Smooth muscle cell (in vitro differentiated cells): ENCODE results near the gene TRPV3. TPM values are rescaled to one million over a fixed set of nuclear protein-coding genes. Genes with fewer than 3 reads are reported as not detected.
"Not testable (repeated sequence)": the region's sequence is repeated elsewhere in the genome, so short reads cannot be mapped to it uniquely, and the experiment has no call there.

Source experiments
- DNase-seq: peaks from one replicate; lab custom pipeline; 2025; ENCODE audit not compliant: unreplicated experiment; lab: John Stamatoyannopoulos, UW
- H2AFZ ChIP-seq: fragments of 200-600 bp; sonication (generic); 2 replicates; pipeline ENCODE4 v1.6.0; 2016; ENCODE audit warnings: antibody characterized with exemption, low read depth, mild to moderate bottlenecking
- H3F3A ChIP-seq: fragments of 200-600 bp; sonication (generic); 2 replicates; pipeline ENCODE4 v1.6.0; 2017; ENCODE audit warnings: antibody characterized with exemption, low read depth
- H3K27ac ChIP-seq: fragments of 200-600 bp; sonication (generic); 2 replicates; pipeline ENCODE4 v1.5.1; 2016; ENCODE audit warnings: low read depth, mild to moderate bottlenecking
- H3K27me3 ChIP-seq: fragments of 200-600 bp; sonication (generic); 2 replicates; pipeline ENCODE4 v1.6.1; 2016; ENCODE audit warnings: low read depth, mild to moderate bottlenecking
- H3K36me3 ChIP-seq: fragments of 200-600 bp; sonication (generic); 2 replicates; pipeline ENCODE4 v1.5.1; 2016; ENCODE audit warnings: low read depth
- H3K4me1 ChIP-seq: fragments of 200-600 bp; sonication (generic); 2 replicates; pipeline ENCODE4 v1.5.1; 2016; ENCODE audit warnings: low read depth
- H3K4me2 ChIP-seq: fragments of 200-600 bp; sonication (generic); 2 replicates; pipeline ENCODE4 v1.6.0; 2016; ENCODE audit warnings: mild to moderate bottlenecking
- H3K4me3 ChIP-seq: fragments of 200-600 bp; sonication (generic); 2 replicates; pipeline ENCODE4 v1.5.1; 2016; ENCODE audit warnings: mild to moderate bottlenecking
- H3K79me2 ChIP-seq: fragments of 200-600 bp; sonication (generic); 2 replicates; pipeline ENCODE4 v1.6.0; 2016; ENCODE audit warnings: low read depth, mild to moderate bottlenecking
- H3K9ac ChIP-seq: fragments of 200-600 bp; sonication (generic); 2 replicates; pipeline ENCODE4 v1.6.0; 2016; ENCODE audit warnings: low read depth
- H3K9me3 ChIP-seq: fragments of 200-600 bp; sonication (generic); replicated peaks from 2 replicates; pipeline ENCODE4 v1.5.1; 2016; ENCODE audit warnings: low read depth
- H4K20me1 ChIP-seq: fragments of 200-600 bp; sonication (generic); 2 replicates; pipeline ENCODE4 v1.6.0; 2016; ENCODE audit warnings: low read depth
- WGBS: methylation state at CpG from one replicate; pipeline ENCODE4 v1.1.7; 2016; ENCODE audit warnings: low lambda C conversion rate; 5-methylcytosine and 5-hydroxymethylcytosine counted together
- polyA plus RNA-seq: library from polyadenylated mRNA; unstranded; fragments of >200 nt; fragmentation: Nextera tagmentation; extraction: Ambion mirVana; gene quantifications from 2 replicates; pipeline ENCODE4 v1.2.1, GENCODE V29; 2016
- total RNA-seq: library from RNA; depleted of rRNA; stranded (reverse); fragments of >200 nt; gene quantifications from 2 replicates; pipeline ENCODE4 v1.2.3, GENCODE V29; 2014
- TF ChIP-seq, protein P1 (sequence below): fragments of 200-600 bp; sonication (generic); IDR thresholded peaks from 2 replicates; pipeline ENCODE4 v1.5.1; 2017; ENCODE audit warnings: borderline replicate concordance, mild to moderate bottlenecking, antibody characterized with exemption; ENCODE audit not compliant: insufficient read depth, poor library complexity, severe bottlenecking

The TRPV3 gene
- total and polyA plus RNA-seq, 2 experiments from 2014 or later = 0.53 to 6.4 TPM

DNA sequence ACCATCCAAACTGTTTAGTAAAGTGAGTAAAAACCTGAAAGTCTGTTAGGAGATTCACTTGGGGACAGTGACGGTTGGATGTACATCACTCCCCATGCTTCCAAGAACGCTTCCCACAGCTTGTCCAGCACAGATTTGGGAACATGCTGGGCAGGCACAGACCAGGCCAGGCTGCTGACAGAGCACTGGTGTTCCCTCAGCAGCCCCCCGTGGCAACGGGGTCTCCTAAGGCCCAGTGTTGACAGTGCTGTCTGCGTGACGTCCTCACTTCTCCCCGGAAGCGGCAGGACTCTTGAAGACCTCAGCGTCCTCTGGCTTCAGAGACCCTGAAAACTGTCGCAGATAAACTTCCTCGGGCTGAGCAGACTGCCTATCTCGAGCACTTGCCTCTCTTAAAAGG is 8.9 kb upstream of the TRPV3 start:
- no peaks in the 10 kb centered on the region for H3K9me3 ChIP-seq
- WGBS = 99% methylated on average over 12 of the region's 12 CpGs
- H3K27ac ChIP-seq = no peak overlapping the region
- DNase-seq = no peak
- H3K4me3 ChIP-seq = no peak overlapping the region
- no peaks in the 10 kb centered on the region for H3K27me3 ChIP-seq
- no peaks in the 10 kb centered on the region for H3K4me1 ChIP-seq
- TF ChIP-seq, protein P1, sequence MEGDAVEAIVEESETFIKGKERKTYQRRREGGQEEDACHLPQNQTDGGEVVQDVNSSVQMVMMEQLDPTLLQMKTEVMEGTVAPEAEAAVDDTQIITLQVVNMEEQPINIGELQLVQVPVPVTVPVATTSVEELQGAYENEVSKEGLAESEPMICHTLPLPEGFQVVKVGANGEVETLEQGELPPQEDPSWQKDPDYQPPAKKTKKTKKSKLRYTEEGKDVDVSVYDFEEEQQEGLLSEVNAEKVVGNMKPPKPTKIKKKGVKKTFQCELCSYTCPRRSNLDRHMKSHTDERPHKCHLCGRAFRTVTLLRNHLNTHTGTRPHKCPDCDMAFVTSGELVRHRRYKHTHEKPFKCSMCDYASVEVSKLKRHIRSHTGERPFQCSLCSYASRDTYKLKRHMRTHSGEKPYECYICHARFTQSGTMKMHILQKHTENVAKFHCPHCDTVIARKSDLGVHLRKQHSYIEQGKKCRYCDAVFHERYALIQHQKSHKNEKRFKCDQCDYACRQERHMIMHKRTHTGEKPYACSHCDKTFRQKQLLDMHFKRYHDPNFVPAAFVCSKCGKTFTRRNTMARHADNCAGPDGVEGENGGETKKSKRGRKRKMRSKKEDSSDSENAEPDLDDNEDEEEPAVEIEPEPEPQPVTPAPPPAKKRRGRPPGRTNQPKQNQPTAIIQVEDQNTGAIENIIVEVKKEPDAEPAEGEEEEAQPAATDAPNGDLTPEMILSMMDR = no peak
- no peak overlapping the region for H3K9ac ChIP-seq
- H3F3A ChIP-seq = no peaks in the 10 kb centered on the region
- no peak overlapping the region for H2AFZ ChIP-seq
- no peaks in the 10 kb centered on the region for H3K79me2 ChIP-seq
- H3K4me2 ChIP-seq = no peak overlapping the region
- H3K36me3 ChIP-seq = no peaks in the 10 kb centered on the region
- no peaks in the 10 kb centered on the region for H4K20me1 ChIP-seq

DNA sequence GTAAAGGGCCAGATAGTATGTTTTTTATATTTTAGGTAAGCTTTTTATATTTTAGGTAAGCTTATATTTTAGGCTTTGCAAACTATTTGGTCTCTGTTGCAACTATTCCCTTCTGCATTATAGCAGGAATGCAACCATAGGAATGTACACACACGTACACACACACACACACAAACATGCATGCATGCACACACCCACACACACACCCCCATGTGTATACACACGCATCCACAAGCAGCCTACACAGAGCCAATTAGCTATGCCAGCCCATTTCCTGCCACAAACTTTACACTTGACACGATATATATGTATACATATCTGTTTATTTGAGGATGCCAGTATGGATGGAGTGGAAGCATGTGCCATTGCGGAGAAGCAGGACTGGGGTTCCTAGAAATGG is 7.5 kb upstream of the TRPV3 start:
- TF ChIP-seq, protein P1 = no peak
- no peak for DNase-seq
- no peaks in the 10 kb centered on the region for H3K4me1 ChIP-seq
- H3K9me3 ChIP-seq = no peaks in the 10 kb centered on the region
- H3K79me2 ChIP-seq = no peaks in the 10 kb centered on the region
- H3K27ac ChIP-seq = no peak overlapping the region
- H3K36me3 ChIP-seq = no peaks in the 10 kb centered on the region
- H3F3A ChIP-seq = no peaks in the 10 kb centered on the region
- H3K4me3 ChIP-seq = no peak overlapping the region
- no peak overlapping the region for H3K9ac ChIP-seq
- H3K4me2 ChIP-seq = no peak overlapping the region
- no peak overlapping the region for H2AFZ ChIP-seq
- H3K27me3 ChIP-seq = no peaks in the 10 kb centered on the region
- 95% methylated on average over 4 of the region's 4 CpGs for WGBS
- no peaks in the 10 kb centered on the region for H4K20me1 ChIP-seq

DNA sequence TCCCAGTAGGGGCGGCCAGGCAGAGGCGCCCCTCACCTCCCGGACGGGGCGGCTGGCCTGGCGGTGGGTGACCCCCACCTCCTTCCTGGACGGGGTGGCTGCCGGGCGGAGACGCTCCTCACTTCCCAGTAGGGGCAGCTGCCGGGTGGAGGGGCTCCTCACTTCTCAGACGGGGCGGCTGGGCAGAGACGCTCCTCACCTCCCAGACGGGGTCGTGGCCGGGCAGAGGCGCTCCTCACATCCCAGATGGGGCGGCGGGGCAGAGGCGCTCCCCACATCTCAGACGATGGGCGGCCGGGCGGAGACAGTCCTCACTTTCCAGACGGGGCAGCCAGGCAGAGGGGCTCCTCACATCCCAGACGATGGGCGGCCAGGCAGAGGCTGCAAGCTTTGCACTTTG is 6.6 kb upstream of the TRPV3 start:
- not testable (repeated sequence) for H2AFZ ChIP-seq, H3F3A ChIP-seq
- 96% methylated on average over 26 of the region's 28 CpGs for WGBS

DNA sequence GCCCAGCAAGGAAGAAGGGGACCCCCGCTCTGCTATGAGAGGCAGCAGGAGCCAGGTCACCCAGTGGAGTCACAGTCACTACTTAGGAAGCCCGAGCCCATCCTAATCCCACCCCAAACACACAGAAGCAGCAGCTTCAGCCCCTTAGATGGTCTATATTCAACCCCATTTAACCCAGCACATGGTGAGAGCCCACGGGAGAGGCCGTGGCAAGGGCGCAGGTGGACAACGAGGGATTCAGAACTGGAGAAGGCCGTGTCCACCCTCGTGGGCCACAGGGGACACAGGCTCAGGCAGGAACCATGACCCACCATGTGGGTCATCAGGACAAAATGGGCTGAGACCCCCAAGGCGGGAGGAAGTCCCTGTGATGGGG is 1.6 kb upstream of the TRPV3 start:
- Histone ChIP-seq H3K27me3 (no peaks in the 10 kb centered on the region), H3F3A (no peaks in the 10 kb centered on the region), H4K20me1 (no peaks in the 10 kb centered on the region), H3K4me1 (no peaks in the 10 kb centered on the region), H3K79me2 (no peaks in the 10 kb centered on the region), H3K27ac (peak overlapping the region; percentile 66), H3K4me3 (no peak overlapping the region), H2AFZ (no peak overlapping the region), H3K4me2 (no peak overlapping the region), H3K36me3 (no peaks in the 10 kb centered on the region), H3K9me3 (no peaks in the 10 kb centered on the region), H3K9ac (no peak overlapping the region)
- DNase-seq = no peak
- 96% methylated on average over 9 of the region's 9 CpGs for WGBS
- TF ChIP-seq, protein P1 = no peak

More for the DNA sequence above, 6.6 kb upstream of the TRPV3 start:
- H3K9ac ChIP-seq, H3K27ac ChIP-seq, H3K27me3 ChIP-seq, H3K4me1 ChIP-seq, H4K20me1 ChIP-seq, H3K79me2 ChIP-seq, H3K9me3 ChIP-seq, H3K4me3 ChIP-seq, H3K4me2 ChIP-seq, DNase-seq, H3K36me3 ChIP-seq: not testable (repeated sequence)
